IMR-90 (cell line): ENCODE measurements around the gene NBPF26. TPM values are rescaled to one million over a fixed set of nuclear protein-coding genes. Genes with fewer than 3 reads are reported as not detected.
A peak's percentile ranks its signal among the peaks of the same experiment; 100 is the strongest.
"Not testable (repeated sequence)": the region's sequence is repeated elsewhere in the genome, so short reads cannot be mapped to it uniquely, and the experiment has no call there.

Experiments
- ATAC-seq: fragments of 200-7000 bp; cut with Tn5 transposase; 2 replicates; pipeline ENCODE4 v1.9.1; 2020; ENCODE audit warnings: low read depth, mild to moderate bottlenecking, moderate library complexity
- BruUV-seq: library from RNA; stranded (reverse); fragments of 400-500 nt; replicated peaks from 2 replicates; lab custom pipeline; 2021; lab: Mats Ljungman, UMichigan
- CTCF ChIA-PET: fragments of 300-600 bp; formaldehyde crosslinking; extraction: SDS; loops from one replicate; lab custom pipeline; 2021; ENCODE audit warnings: antibody characterized with exemption; lab: Yijun Ruan, JAX
- POLR2A ChIA-PET: fragments of 300-600 bp; sonication (Branson Sonifier 250); formaldehyde crosslinking; loops from one replicate; lab custom pipeline; 2022; ENCODE audit warnings: antibody characterized with exemption; ENCODE audit not compliant: unreplicated experiment; lab: Charles Lee
- DNase-seq: peaks from one replicate; pipeline ENCODE4 v3.0.0; 2013
- H2AFZ ChIP-seq: replicated peaks from 2 replicates; pipeline ENCODE3; 2013; ENCODE audit warnings: low read length, mild to moderate bottlenecking; ENCODE audit not compliant: poor library complexity
- H2AK5ac ChIP-seq: 2 replicates; pipeline ENCODE4 v1.6.1; 2013; ENCODE audit warnings: low read depth, low read length, inconsistent platforms
- H2AK9ac ChIP-seq: replicated peaks from 2 replicates; pipeline ENCODE3; 2013; ENCODE audit warnings: mild to moderate bottlenecking, low read depth, low read length, moderate library complexity; ENCODE audit not compliant: poor library complexity
- H2BK120ac ChIP-seq: 2 replicates; pipeline ENCODE4 v1.6.1; 2013; ENCODE audit warnings: low read depth, low read length, inconsistent platforms
- H2BK15ac ChIP-seq: 3 replicates; pipeline ENCODE4 v1.6.1; 2013; ENCODE audit warnings: low read depth, low read length, inconsistent platforms
- H2BK20ac ChIP-seq: 2 replicates; pipeline ENCODE4 v1.6.1; 2013; ENCODE audit warnings: low read depth, mild to moderate bottlenecking, inconsistent platforms, low read length, moderate library complexity
- H2BK5ac ChIP-seq: 2 replicates; pipeline ENCODE4 v1.6.1; 2013; ENCODE audit warnings: mild to moderate bottlenecking, low read depth, low read length, inconsistent platforms; ENCODE audit not compliant: poor library complexity, severe bottlenecking
- H3K14ac ChIP-seq: replicated peaks from 2 replicates; pipeline ENCODE4 v1.6.1; 2013; ENCODE audit warnings: low read depth, low read length, inconsistent platforms
- H3K18ac ChIP-seq: 2 replicates; pipeline ENCODE4 v1.6.1; 2013; ENCODE audit warnings: low read depth, low read length, control low read depth
- H3K23ac ChIP-seq: 2 replicates; pipeline ENCODE4 v1.6.1; 2013; ENCODE audit warnings: low read depth, low read length, inconsistent platforms
- H3K27ac ChIP-seq: 2 replicates; pipeline ENCODE4 v1.5.1; 2013; ENCODE audit warnings: mild to moderate bottlenecking, control low read depth, low read length; ENCODE audit not compliant: insufficient read depth
- H3K27me3 ChIP-seq: 2 replicates; pipeline ENCODE4 v1.6.1; 2013; ENCODE audit warnings: low read length; ENCODE audit not compliant: control insufficient read depth, insufficient read depth
- H3K36me3 ChIP-seq: 2 replicates; pipeline ENCODE4 v1.6.1; 2013; ENCODE audit warnings: low read length, mixed read lengths; ENCODE audit not compliant: control insufficient read depth, insufficient read depth
- H3K4ac ChIP-seq: 2 replicates; pipeline ENCODE4 v1.6.1; 2013; ENCODE audit warnings: low read depth, low read length, inconsistent platforms
- H3K4me1 ChIP-seq: 2 replicates; pipeline ENCODE4 v1.6.1; 2013; ENCODE audit warnings: low read length, mixed read lengths; ENCODE audit not compliant: control insufficient read depth, insufficient read depth
- H3K4me2 ChIP-seq: 2 replicates; pipeline ENCODE4 v1.6.1; 2013; ENCODE audit warnings: low read depth, mild to moderate bottlenecking, control low read depth, low read length, moderate library complexity
- H3K4me3 ChIP-seq: 2 replicates; pipeline ENCODE4 v1.5.1; 2013; ENCODE audit warnings: low read depth, mild to moderate bottlenecking, control low read depth, low read length, moderate library complexity; ENCODE audit not compliant: insufficient read depth
- H3K56ac ChIP-seq: 2 replicates; pipeline ENCODE4 v1.6.1; 2013; ENCODE audit warnings: low read length, inconsistent platforms; ENCODE audit not compliant: insufficient read depth; ENCODE audit errors: extremely low read depth
- H3K79me1 ChIP-seq, 2 experiments: 2 replicates each; pipeline ENCODE4 v1.6.1; 2013; ENCODE audit warnings: low read length in 2 of 2, inconsistent platforms in 1 of 2, low read depth in 1 of 2
- H3K9ac ChIP-seq: 2 replicates; pipeline ENCODE4 v1.6.1; 2013; ENCODE audit warnings: low read depth, low read length, control low read depth
- H3K9me1 ChIP-seq: 2 replicates; pipeline ENCODE4 v1.6.1; 2013; ENCODE audit warnings: low read length, inconsistent platforms; ENCODE audit not compliant: insufficient read depth
- H3K9me3 ChIP-seq: 2 replicates; pipeline ENCODE4 v1.6.1; 2013; ENCODE audit warnings: low read length; ENCODE audit not compliant: control insufficient read depth, insufficient read depth
- H4K20me1 ChIP-seq: 2 replicates; pipeline ENCODE4 v1.6.1; 2013; ENCODE audit warnings: low read length, inconsistent platforms; ENCODE audit not compliant: insufficient read depth
- H4K5ac ChIP-seq: 2 replicates; pipeline ENCODE4 v1.6.1; 2013; ENCODE audit warnings: mild to moderate bottlenecking, low read depth, low read length, control low read depth
- H4K8ac ChIP-seq, 2 experiments: 2 replicates each; pipeline ENCODE4 v1.6.1; 2013; ENCODE audit warnings: low read depth in 2 of 2, low read length in 2 of 2, control low read depth in 1 of 2, inconsistent platforms in 1 of 2
- H4K91ac ChIP-seq: 2 replicates; pipeline ENCODE4 v1.6.1; 2013; ENCODE audit warnings: low read depth, low read length, inconsistent platforms; ENCODE audit not compliant: insufficient read depth
- WGBS, 2 experiments: methylation state at CpG; one replicate each; pipeline versions ENCODE4 v1.1.5 to v1.1.7; 2013; ENCODE audit warnings: missing lambda C conversion rate in 2 of 2; ENCODE audit not compliant: insufficient read length in 1 of 2; ENCODE audit errors: extremely low coverage in 2 of 2; 5-methylcytosine and 5-hydroxymethylcytosine counted together
- dilution Hi-C: fragments of 300-500 bp; cut with HindIII; formaldehyde crosslinking; loops from one replicate; pipeline ENCODE4 v1.14.3; 2018; ENCODE audit warnings: low sequenced_read_pairs; ENCODE audit not compliant: unreplicated experiment
- in situ Hi-C: fragments of 300-500 bp; cut with MboI; formaldehyde crosslinking; loops from 3 replicates; pipeline ENCODE4 v1.14.3; 2019; ENCODE audit warnings: low sequenced_read_pairs, inconsistent platforms, mixed read lengths
- intact Hi-C: fragments of 100-400 bp; cut with micrococcal nuclease; formaldehyde crosslinking; loops from 2 replicates; pipeline ENCODE4 v1.10.0; 2022
- polyA plus RNA-seq, 3 experiments: library from polyadenylated mRNA; depleted of rRNA; stranded (reverse); fragments of >200 nt; gene quantifications; 2 replicates each; pipeline ENCODE4 v1.2.3, GENCODE V29; 2012; ENCODE audit warnings: low replicate concordance in 1 of 3
- total RNA-seq: library from RNA; depleted of rRNA; stranded (reverse); fragments of >200 nt; gene quantifications from 2 replicates; pipeline ENCODE4 v1.2.3, GENCODE V29; 2012

Gene NBPF26
- total and polyA plus RNA-seq, 2 of the 4 experiments (the other 2 are of a cell fraction): 11.3 to 13.1 TPM

- no CpG with 5 or more reads among the region's 8 CpGs for WGBS, 2 experiments
- H2AK9ac ChIP-seq, dilution Hi-C loops, CTCF ChIA-PET, H3K9ac ChIP-seq, H3K56ac ChIP-seq, H2BK15ac ChIP-seq, H3K4ac ChIP-seq, H3K18ac ChIP-seq, H3K4me3 ChIP-seq, H3K36me3 ChIP-seq, H3K27ac ChIP-seq, H4K91ac ChIP-seq, H4K20me1 ChIP-seq, H3K23ac ChIP-seq, H2BK20ac ChIP-seq, H4K8ac ChIP-seq, intact Hi-C loops, H3K4me2 ChIP-seq, H3K27me3 ChIP-seq, H3K14ac ChIP-seq, H4K5ac ChIP-seq, H2BK120ac ChIP-seq, H2BK5ac ChIP-seq, BruUV-seq, H2AFZ ChIP-seq, H2AK5ac ChIP-seq, H3K9me1 ChIP-seq, H3K4me1 ChIP-seq, ATAC-seq, H3K79me1 ChIP-seq, H3K9me3 ChIP-seq, in situ Hi-C loops, POLR2A ChIA-PET: not testable (repeated sequence)
- peak; percentile 32 for DNase-seq
These were observed 136.0 kb downstream of the NBPF26 start for GRCh38 chr1:120859615-120860234.

GRCh38 chr1:120878206-120878605 is 154.5 kb downstream of the NBPF26 start:
- dilution Hi-C loops, BruUV-seq, H3K9ac ChIP-seq: not testable (repeated sequence)

More at GRCh38 chr1:120878206-120878605, 154.5 kb downstream of the NBPF26 start:
- H3K9me1 ChIP-seq, H3K36me3 ChIP-seq, H3K4me3 ChIP-seq, in situ Hi-C loops, H3K27ac ChIP-seq, H4K8ac ChIP-seq, H2BK15ac ChIP-seq, H2AK5ac ChIP-seq, H2AK9ac ChIP-seq, H3K9me3 ChIP-seq, H3K4ac ChIP-seq, H3K56ac ChIP-seq, H4K91ac ChIP-seq, H2AFZ ChIP-seq, H3K18ac ChIP-seq, ATAC-seq, H2BK120ac ChIP-seq, H3K23ac ChIP-seq, CTCF ChIA-PET, DNase-seq, H3K14ac ChIP-seq, H3K4me1 ChIP-seq, H4K5ac ChIP-seq, H3K4me2 ChIP-seq, H2BK20ac ChIP-seq, H3K79me1 ChIP-seq, intact Hi-C loops, H4K20me1 ChIP-seq, H3K27me3 ChIP-seq, POLR2A ChIA-PET, H2BK5ac ChIP-seq: not testable (repeated sequence)
